Thyroid gland (tissue), 4 donors: ENCODE results near the gene S100A7A. TPM values are rescaled to one million over a fixed set of nuclear protein-coding genes. Genes with fewer than 3 reads are reported as not detected.

Experiments
- DNase-seq, 2 donors: peaks; one replicate each; pipeline ENCODE4 v3.0.0-alpha.2; 2019
- H3K27ac ChIP-seq, 3 donors: fragments of 200-600 bp; sonication (generic); 1 replicate in 2 of 3; 2 replicates in 1 of 3; pipeline ENCODE4 v1.5.1; 2016 to 2019; ENCODE audit warnings: mild to moderate bottlenecking in 1 of 3, moderate library complexity in 1 of 3
- H3K27me3 ChIP-seq: fragments of 200-600 bp; sonication (generic); one replicate; pipeline ENCODE4 v1.5.1; 2019
- H3K36me3 ChIP-seq, 2 donors: fragments of 200-600 bp; sonication (generic); one replicate each; pipeline ENCODE4 v1.5.1; 2016 to 2019
- H3K4me1 ChIP-seq, 2 donors: fragments of 200-600 bp; sonication (generic); one replicate each; pipeline ENCODE4 v1.5.1; 2017 to 2019
- H3K4me3 ChIP-seq, 3 donors: fragments of 200-600 bp; sonication (generic); replicated peaks in 1 of 3; 1 replicate in 2 of 3; 2 replicates in 1 of 3; pipeline ENCODE4 v1.5.1; 2016; ENCODE audit warnings: mild to moderate bottlenecking in 1 of 3
- H3K9me3 ChIP-seq: fragments of 200-600 bp; sonication (generic); one replicate; pipeline ENCODE4 v1.5.1; 2017
- POLR2A ChIP-seq, 2 donors: fragments of 450-650 bp; IDR thresholded peaks; one replicate each; pipeline ENCODE4 v1.6.1; 2017; ENCODE audit warnings: antibody characterized with exemption in 2 of 2, mild to moderate bottlenecking in 2 of 2, moderate library complexity in 1 of 2
- WGBS, 2 donors: methylation state at CpG; one replicate each; pipeline ENCODE4 v1.1.5; 2017; 5-methylcytosine and 5-hydroxymethylcytosine counted together
- intact Hi-C: fragments of 100-400 bp; cut with DNase I; formaldehyde crosslinking; loops from one replicate; pipeline ENCODE4 v1.15.1; 2023
- total RNA-seq, 4 donors: library from RNA; depleted of rRNA; stranded (reverse); fragments of >200 nt; gene quantifications; one replicate each; pipeline ENCODE4 v1.2.3, GENCODE V29; 2016
- TF ChIP-seq, protein P1 (sequence below), 6 experiments: fragments of 200-600 bp in 3 of 6; fragments of 450-650 bp in 3 of 6; sonication (generic) in 3 of 6; IDR thresholded peaks; one replicate each; pipeline ENCODE4 v1.5.1; 2016 to 2019; ENCODE audit warnings: antibody characterized with exemption in 6 of 6, mild to moderate bottlenecking in 2 of 6, inconsistent platforms in 1 of 6, moderate library complexity in 1 of 6

Gene S100A7A
- total RNA-seq, 4 donors from 2014 or later: not detected

DNA sequence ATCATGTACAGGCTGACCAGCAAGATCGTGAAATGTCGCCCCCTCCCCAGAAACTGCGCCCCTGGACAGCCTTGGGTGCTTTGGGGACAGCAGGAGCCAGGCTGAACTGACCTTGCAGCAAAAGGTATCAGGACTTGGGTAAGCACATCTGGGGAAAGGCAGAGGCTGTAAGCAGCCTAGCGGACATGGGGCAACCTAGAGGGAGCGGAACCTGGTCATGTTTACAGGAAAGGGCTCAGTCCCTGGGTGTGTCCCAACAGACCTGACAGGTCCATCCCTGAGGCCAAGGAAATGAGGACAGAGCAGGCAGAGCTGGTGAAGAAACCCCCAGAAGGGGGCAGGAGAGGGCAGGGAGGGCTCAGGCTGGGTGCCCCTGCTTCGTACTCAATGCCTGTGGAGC is 22.4 kb upstream of the S100A7A start:
- Histone ChIP-seq H3K4me3 (no peak overlapping the region), H3K4me1 (no peaks in the 10 kb centered on the region), H3K36me3 (no peaks in the 10 kb centered on the region), H3K9me3 (no peaks in the 10 kb centered on the region), H3K27me3 (no peaks in the 10 kb centered on the region), H3K27ac (no peak overlapping the region)
- 75 to 96% methylated on average over 4 to 5 of the region's 6 CpGs for WGBS, 2 donors
- TF ChIP-seq, protein P1, sequence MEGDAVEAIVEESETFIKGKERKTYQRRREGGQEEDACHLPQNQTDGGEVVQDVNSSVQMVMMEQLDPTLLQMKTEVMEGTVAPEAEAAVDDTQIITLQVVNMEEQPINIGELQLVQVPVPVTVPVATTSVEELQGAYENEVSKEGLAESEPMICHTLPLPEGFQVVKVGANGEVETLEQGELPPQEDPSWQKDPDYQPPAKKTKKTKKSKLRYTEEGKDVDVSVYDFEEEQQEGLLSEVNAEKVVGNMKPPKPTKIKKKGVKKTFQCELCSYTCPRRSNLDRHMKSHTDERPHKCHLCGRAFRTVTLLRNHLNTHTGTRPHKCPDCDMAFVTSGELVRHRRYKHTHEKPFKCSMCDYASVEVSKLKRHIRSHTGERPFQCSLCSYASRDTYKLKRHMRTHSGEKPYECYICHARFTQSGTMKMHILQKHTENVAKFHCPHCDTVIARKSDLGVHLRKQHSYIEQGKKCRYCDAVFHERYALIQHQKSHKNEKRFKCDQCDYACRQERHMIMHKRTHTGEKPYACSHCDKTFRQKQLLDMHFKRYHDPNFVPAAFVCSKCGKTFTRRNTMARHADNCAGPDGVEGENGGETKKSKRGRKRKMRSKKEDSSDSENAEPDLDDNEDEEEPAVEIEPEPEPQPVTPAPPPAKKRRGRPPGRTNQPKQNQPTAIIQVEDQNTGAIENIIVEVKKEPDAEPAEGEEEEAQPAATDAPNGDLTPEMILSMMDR (IDR thresholded peaks at IDR 0.05): no peak
- TF ChIP-seq POLR2A (IDR thresholded peaks at IDR 0.05): no peak
- no peak for DNase-seq
- intact Hi-C loops: no loop called here

DNA sequence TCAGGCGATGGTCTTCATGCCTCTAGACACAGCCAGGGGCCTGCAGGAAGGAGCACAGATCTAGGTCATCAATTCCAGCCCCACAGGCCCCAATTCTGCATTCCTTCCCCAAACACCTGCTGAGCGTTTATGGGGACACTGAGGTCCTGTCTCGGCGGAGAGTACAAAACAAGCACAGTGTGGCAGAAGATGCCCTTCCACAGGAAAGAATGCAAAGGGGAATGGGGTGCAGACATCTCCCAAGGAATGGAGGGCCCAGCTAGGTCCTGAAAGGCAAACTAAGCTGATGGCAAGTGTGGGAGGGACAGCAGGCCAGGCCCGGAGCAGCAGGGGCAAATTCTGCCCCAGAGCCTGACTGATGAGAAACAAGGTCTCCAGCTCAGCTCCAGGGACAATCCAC is 21.9 kb upstream of the S100A7A start:
- no peak for DNase-seq
- no peak overlapping the region for H3K4me3 ChIP-seq
- no peak for TF ChIP-seq POLR2A (IDR thresholded peaks at IDR 0.05)
- intact Hi-C loops: no loop called here
- H3K9me3 ChIP-seq: no peaks in the 10 kb centered on the region
- no peaks in the 10 kb centered on the region for H3K4me1 ChIP-seq
- H3K36me3 ChIP-seq: no peaks in the 10 kb centered on the region
- H3K27ac ChIP-seq: no peak overlapping the region
- WGBS, 2 donors: 75 to 80% methylated on average over 2 to 5 of the region's 5 CpGs
- H3K27me3 ChIP-seq: no peaks in the 10 kb centered on the region

DNA sequence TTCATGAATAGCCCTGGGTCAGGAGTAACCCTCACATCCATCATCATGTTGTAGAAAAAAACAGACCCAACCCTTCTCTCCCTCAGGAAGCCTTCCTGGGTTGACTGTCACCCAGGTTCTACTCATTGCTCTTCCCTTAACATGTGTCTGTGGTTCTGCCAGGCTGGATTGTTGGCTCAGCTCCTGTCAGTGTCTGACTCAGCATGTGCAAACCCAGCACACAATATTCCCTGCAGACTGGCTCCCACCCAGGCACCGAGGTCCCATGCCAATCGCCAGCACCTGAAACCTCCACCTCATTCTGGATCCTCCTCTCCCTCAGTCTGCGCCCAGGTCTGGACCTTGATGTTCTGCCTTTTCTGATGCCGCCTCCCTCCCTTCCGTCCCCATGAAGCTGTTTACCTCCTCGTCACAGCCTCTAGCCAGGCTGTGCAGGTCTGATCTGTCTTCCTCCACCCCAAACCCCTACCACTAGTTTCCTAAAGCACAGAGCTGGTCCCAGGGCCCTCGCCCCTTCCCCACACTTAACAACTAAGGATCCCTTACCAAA is 21.1 kb upstream of the S100A7A start:
- no peaks in the 10 kb centered on the region for H3K27me3 ChIP-seq
- no peak for DNase-seq
- intact Hi-C loops: no loop called here

DNA sequence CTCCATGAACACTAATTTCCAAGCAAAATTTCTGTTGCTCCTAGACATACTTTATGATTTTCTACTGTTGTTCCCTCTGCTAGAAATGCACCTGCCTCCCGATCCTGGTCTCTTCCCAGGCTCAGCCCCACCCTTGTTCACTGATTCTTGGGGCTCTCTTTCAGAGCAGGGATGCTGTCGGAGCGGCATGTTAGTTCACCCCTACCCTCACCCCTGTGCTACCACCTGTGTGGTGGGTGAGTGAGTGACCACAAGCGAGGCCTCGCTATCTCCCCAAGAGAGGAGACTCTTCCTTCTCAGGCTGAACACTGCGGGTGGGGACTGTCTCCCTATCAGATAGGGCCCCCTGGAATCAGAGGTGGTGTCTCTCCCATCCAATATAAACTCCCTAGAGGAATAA is 20.5 kb upstream of the S100A7A start:
- no peaks in the 10 kb centered on the region for H3K4me1 ChIP-seq
- DNase-seq: no peak
- intact Hi-C loops: no loop called here
- no peaks in the 10 kb centered on the region for H3K9me3 ChIP-seq
- TF ChIP-seq, protein P1 (IDR thresholded peaks at IDR 0.05): no peak
- TF ChIP-seq POLR2A (IDR thresholded peaks at IDR 0.05): no peak
- 84 to 87% methylated on average over 6 of the region's 6 CpGs for WGBS, 2 donors
- H3K36me3 ChIP-seq: no peaks in the 10 kb centered on the region
- H3K27ac ChIP-seq: no peak overlapping the region
- H3K4me3 ChIP-seq: no peak overlapping the region
- H3K27me3 ChIP-seq: no peaks in the 10 kb centered on the region

More for the DNA sequence above, 21.1 kb upstream of the S100A7A start:
- TF ChIP-seq, protein P1 (IDR thresholded peaks at IDR 0.05): no peak
- no peak for TF ChIP-seq POLR2A (IDR thresholded peaks at IDR 0.05)
- Histone ChIP-seq H3K36me3 (no peaks in the 10 kb centered on the region), H3K9me3 (no peaks in the 10 kb centered on the region), H3K27ac (no peak overlapping the region), H3K4me3 (no peak overlapping the region), H3K4me1 (no peaks in the 10 kb centered on the region)
- WGBS, 2 donors: 73 to 76% methylated on average over 7 of the region's 7 CpGs

DNA sequence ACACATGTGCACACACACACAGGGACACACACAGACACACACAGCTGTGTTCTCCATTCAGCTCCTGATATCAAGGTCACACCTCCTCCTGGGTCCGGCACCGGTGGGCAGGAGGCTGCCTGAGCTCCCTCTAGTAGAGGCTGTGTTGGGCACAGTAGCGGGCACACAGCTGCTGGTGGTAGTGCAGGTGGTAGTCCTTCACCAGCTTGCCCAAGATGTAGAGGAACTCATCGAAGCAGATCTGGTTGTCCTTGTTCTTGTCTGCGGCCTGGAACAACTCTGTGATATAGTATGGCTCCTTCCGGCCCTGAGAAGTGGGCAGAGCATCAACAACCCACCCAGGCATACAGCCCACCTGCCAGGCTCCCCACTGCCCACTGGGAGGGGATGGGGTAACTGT is 19.9 kb upstream of the S100A7A start:
- Histone ChIP-seq H3K9me3 (no peaks in the 10 kb centered on the region), H3K4me3 (no peak overlapping the region), H3K27me3 (no peaks in the 10 kb centered on the region), H3K27ac (no peak overlapping the region), H3K4me1 (no peaks in the 10 kb centered on the region), H3K36me3 (no peaks in the 10 kb centered on the region)
- intact Hi-C loops: no loop called here
- TF ChIP-seq, protein P1 (IDR thresholded peaks at IDR 0.05): no peak
- TF ChIP-seq POLR2A (IDR thresholded peaks at IDR 0.05): no peak
- 94 to 96% methylated on average over 5 of the region's 6 CpGs for WGBS, 2 donors
- DNase-seq: no peak
